ENCODE data around the gene APOL1. TPM values are rescaled to one million over a fixed set of nuclear protein-coding genes. Genes with fewer than 3 reads are reported as not detected.
"Not testable (repeated sequence)": the region's sequence is repeated elsewhere in the genome, so short reads cannot be mapped to it uniquely, and the experiment has no call there.

Gene APOL1
- total RNA-seq, 1 experiment from 2014 or later: 16.0 TPM

GRCh38 chr22:36289406-36289870, 36.5 kb downstream of the APOL1 start:
- intact Hi-C loops (cut with micrococcal nuclease; ENCODE audit: unreplicated experiment) (no loop called here), in situ Hi-C loops (cut with HindIII; ENCODE audit: low pct_unique_long_range_greater_than_20kb, low sequenced_read_pairs) (no loop called here)
- no peak overlapping the region for H3K4me3 ChIP-seq (ENCODE audit: low read depth in 2 of 2, low read length in 2 of 2)
- no peak for DNase-seq (ENCODE audit: low read depth, low spot score)
- CTCF ChIA-PET: no interaction called here
- H3K27ac ChIP-seq (ENCODE audit: low read length): no peak overlapping the region
- no peaks in the 10 kb centered on the region for H3K27me3 ChIP-seq (ENCODE audit: control insufficient read depth, insufficient read depth, low read length)
- ATAC-seq: no peak
- H3K4me1 ChIP-seq (ENCODE audit: control insufficient read depth, insufficient read depth, low read length): no peaks in the 10 kb centered on the region; the same call in 1 of the 2 replicates
- H3K36me3 ChIP-seq (ENCODE audit: control insufficient read depth, insufficient read depth, low read length): peaks cover 15% of the 10 kb centered on the region
- POLR2A ChIA-PET: no interaction called here
- no peaks in the 10 kb centered on the region for H3K9me3 ChIP-seq (ENCODE audit: control insufficient read depth, insufficient read depth, low read depth, low read length)
- no peak for TF ChIP-seq TCF7L2 (IDR thresholded peaks at IDR 0.05; ENCODE audit: low read depth, low read length)
- no peak for TF ChIP-seq REST (IDR thresholded peaks at IDR 0.05; ENCODE audit: insufficient read depth in 1 of 2, low read depth in 2 of 2, low read length in 1 of 2)
- no TSS peak for BruUV-seq (replicated peaks)

- H3K4me1 ChIP-seq (ENCODE audit: control insufficient read depth, insufficient read depth, low read length); H3K9me3 ChIP-seq (ENCODE audit: control insufficient read depth, insufficient read depth, low read depth, low read length); intact Hi-C loops (cut with micrococcal nuclease; ENCODE audit: unreplicated experiment); CTCF ChIA-PET; in situ Hi-C loops (cut with HindIII; ENCODE audit: low pct_unique_long_range_greater_than_20kb, low sequenced_read_pairs); H3K27ac ChIP-seq (ENCODE audit: low read length); POLR2A ChIA-PET; ATAC-seq; H3K27me3 ChIP-seq (ENCODE audit: control insufficient read depth, insufficient read depth, low read length); BruUV-seq (replicated peaks); DNase-seq (ENCODE audit: low read depth, low spot score); H3K4me3 ChIP-seq (ENCODE audit: low read depth in 2 of 2, low read length in 2 of 2): not testable (repeated sequence)
- H3K36me3 ChIP-seq (ENCODE audit: control insufficient read depth, insufficient read depth, low read length): peaks cover 20% of the 10 kb centered on the region
Observed at GRCh38 chr22:36289948-36290371, 37.0 kb downstream of the APOL1 start.

GRCh38 chr22:36290391-36291075, 37.6 kb downstream of the APOL1 start:
- intact Hi-C loops (cut with micrococcal nuclease; ENCODE audit: unreplicated experiment); ATAC-seq; CTCF ChIA-PET; POLR2A ChIA-PET; H3K4me1 ChIP-seq (ENCODE audit: control insufficient read depth, insufficient read depth, low read length); in situ Hi-C loops (cut with HindIII; ENCODE audit: low pct_unique_long_range_greater_than_20kb, low sequenced_read_pairs); BruUV-seq (replicated peaks); H3K9me3 ChIP-seq (ENCODE audit: control insufficient read depth, insufficient read depth, low read depth, low read length); H3K27me3 ChIP-seq (ENCODE audit: control insufficient read depth, insufficient read depth, low read length); H3K4me3 ChIP-seq (ENCODE audit: low read depth in 2 of 2, low read length in 2 of 2); H3K27ac ChIP-seq (ENCODE audit: low read length); DNase-seq (ENCODE audit: low read depth, low spot score): not testable (repeated sequence)
- peaks cover 25% of the 10 kb centered on the region for H3K36me3 ChIP-seq (ENCODE audit: control insufficient read depth, insufficient read depth, low read length)

Measured in Panc1 (cell line).